Measurements from ENCODE around the gene GAS2. TPM values are rescaled to one million over a fixed set of nuclear protein-coding genes. Genes with fewer than 3 reads are reported as not detected.

GAS2 gene
- total and polyA plus RNA-seq, 2 donors from 2014 or later: 4.5 to 6.8 TPM

- intact Hi-C loops (cut with DNase I): no loop called here
- Histone ChIP-seq H3K36me3 (ENCODE audit: control insufficient read depth in 2 of 3, insufficient read depth in 3 of 3, low read length in 3 of 3) (no peaks in the 10 kb centered on the region), H3K9me3 (ENCODE audit: control insufficient read depth in 2 of 3, insufficient read depth in 1 of 3, low read length in 3 of 3) (no peaks in the 10 kb centered on the region), H3K4me1 (ENCODE audit: control insufficient read depth in 2 of 3, insufficient read depth in 2 of 3, low read depth in 1 of 3, low read length in 3 of 3) (no peaks in the 10 kb centered on the region), H3K27me3 (ENCODE audit: control insufficient read depth, insufficient read depth, low read length) (no peaks in the 10 kb centered on the region), H3K27ac (ENCODE audit: low read depth in 2 of 2, low read length in 2 of 2) (no peak overlapping the region), H3K9ac (ENCODE audit: low read length in 3 of 3) (no peak overlapping the region), H3K4me3 (ENCODE audit: low read length in 3 of 3) (no peak overlapping the region)
- TF ChIP-seq, protein P1, sequence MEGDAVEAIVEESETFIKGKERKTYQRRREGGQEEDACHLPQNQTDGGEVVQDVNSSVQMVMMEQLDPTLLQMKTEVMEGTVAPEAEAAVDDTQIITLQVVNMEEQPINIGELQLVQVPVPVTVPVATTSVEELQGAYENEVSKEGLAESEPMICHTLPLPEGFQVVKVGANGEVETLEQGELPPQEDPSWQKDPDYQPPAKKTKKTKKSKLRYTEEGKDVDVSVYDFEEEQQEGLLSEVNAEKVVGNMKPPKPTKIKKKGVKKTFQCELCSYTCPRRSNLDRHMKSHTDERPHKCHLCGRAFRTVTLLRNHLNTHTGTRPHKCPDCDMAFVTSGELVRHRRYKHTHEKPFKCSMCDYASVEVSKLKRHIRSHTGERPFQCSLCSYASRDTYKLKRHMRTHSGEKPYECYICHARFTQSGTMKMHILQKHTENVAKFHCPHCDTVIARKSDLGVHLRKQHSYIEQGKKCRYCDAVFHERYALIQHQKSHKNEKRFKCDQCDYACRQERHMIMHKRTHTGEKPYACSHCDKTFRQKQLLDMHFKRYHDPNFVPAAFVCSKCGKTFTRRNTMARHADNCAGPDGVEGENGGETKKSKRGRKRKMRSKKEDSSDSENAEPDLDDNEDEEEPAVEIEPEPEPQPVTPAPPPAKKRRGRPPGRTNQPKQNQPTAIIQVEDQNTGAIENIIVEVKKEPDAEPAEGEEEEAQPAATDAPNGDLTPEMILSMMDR (IDR thresholded peaks at IDR 0.05; ENCODE audit: borderline replicate concordance, extremely low read depth, insufficient read depth): no peak
- FAIRE-seq (no peak), DNase-seq (no peak)
Observed at GRCh38 chr11:22688914-22689313, 22.5 kb downstream of the GAS2 start.

- Histone ChIP-seq H3K27ac (ENCODE audit: low read depth in 2 of 2, low read length in 2 of 2) (no peak overlapping the region), H3K9me3 (ENCODE audit: control insufficient read depth in 2 of 3, insufficient read depth in 1 of 3, low read length in 3 of 3) (no peaks in the 10 kb centered on the region), H3K27me3 (ENCODE audit: control insufficient read depth, insufficient read depth, low read length) (no peaks in the 10 kb centered on the region), H3K4me1 (ENCODE audit: control insufficient read depth in 2 of 3, insufficient read depth in 2 of 3, low read depth in 1 of 3, low read length in 3 of 3) (no peaks in the 10 kb centered on the region), H3K36me3 (ENCODE audit: control insufficient read depth in 2 of 3, insufficient read depth in 3 of 3, low read length in 3 of 3) (no peaks in the 10 kb centered on the region), H3K4me3 (ENCODE audit: low read length in 3 of 3) (no peak overlapping the region), H3K9ac (ENCODE audit: low read length in 3 of 3) (no peak overlapping the region)
- TF ChIP-seq, protein P1 (IDR thresholded peaks at IDR 0.05; ENCODE audit: borderline replicate concordance, extremely low read depth, insufficient read depth): no peak
- DNase-seq: no peak
- intact Hi-C loops (cut with DNase I): no loop called here
- no peak for FAIRE-seq
Observed at GRCh38 chr11:22690257-22690656, 23.8 kb downstream of the GAS2 start.

GRCh38 chr11:22690871-22691270 is 24.5 kb downstream of the GAS2 start:
- Histone ChIP-seq H3K27me3 (ENCODE audit: control insufficient read depth, insufficient read depth, low read length) (no peaks in the 10 kb centered on the region), H3K9ac (ENCODE audit: low read length in 3 of 3) (no peak overlapping the region), H3K4me1 (ENCODE audit: control insufficient read depth in 2 of 3, insufficient read depth in 2 of 3, low read depth in 1 of 3, low read length in 3 of 3) (no peaks in the 10 kb centered on the region), H3K9me3 (ENCODE audit: control insufficient read depth in 2 of 3, insufficient read depth in 1 of 3, low read length in 3 of 3) (no peaks in the 10 kb centered on the region), H3K27ac (ENCODE audit: low read depth in 2 of 2, low read length in 2 of 2) (no peak overlapping the region), H3K4me3 (ENCODE audit: low read length in 3 of 3) (no peak overlapping the region), H3K36me3 (ENCODE audit: control insufficient read depth in 2 of 3, insufficient read depth in 3 of 3, low read length in 3 of 3) (no peaks in the 10 kb centered on the region)
- TF ChIP-seq, protein P1 (IDR thresholded peaks at IDR 0.05; ENCODE audit: borderline replicate concordance, extremely low read depth, insufficient read depth): no peak
- no peak for DNase-seq
- FAIRE-seq: no peak
- intact Hi-C loops (cut with DNase I): no loop called here

DNA sequence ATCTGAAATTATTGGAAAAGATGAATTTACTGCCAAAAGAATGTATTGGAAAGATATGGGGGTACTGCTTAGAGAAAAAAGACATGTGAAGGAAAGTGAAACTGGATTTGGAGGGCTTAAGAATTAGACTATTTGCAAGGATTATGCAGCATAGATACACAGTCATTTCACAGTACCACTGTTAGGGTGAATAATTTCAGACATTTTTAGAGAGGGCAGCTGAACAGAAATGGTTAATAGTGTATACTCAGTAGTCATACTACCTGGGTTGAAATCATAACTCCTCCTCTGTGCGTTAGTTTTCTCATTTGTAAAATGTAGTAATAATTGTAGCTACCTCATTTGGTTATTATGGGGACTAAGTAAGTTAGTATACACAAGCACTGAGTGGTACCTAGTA is 33.0 kb downstream of the GAS2 start:
- FAIRE-seq: no peak
- Histone ChIP-seq H3K4me1 (ENCODE audit: control insufficient read depth in 2 of 3, insufficient read depth in 2 of 3, low read depth in 1 of 3, low read length in 3 of 3) (no peaks in the 10 kb centered on the region), H3K27me3 (ENCODE audit: control insufficient read depth, insufficient read depth, low read length) (no peaks in the 10 kb centered on the region), H3K9ac (ENCODE audit: low read length in 3 of 3) (no peak overlapping the region), H3K36me3 (ENCODE audit: control insufficient read depth in 2 of 3, insufficient read depth in 3 of 3, low read length in 3 of 3) (no peaks in the 10 kb centered on the region), H3K4me3 (ENCODE audit: low read length in 3 of 3) (no peak overlapping the region), H3K9me3 (ENCODE audit: control insufficient read depth in 2 of 3, insufficient read depth in 1 of 3, low read length in 3 of 3) (no peaks in the 10 kb centered on the region), H3K27ac (ENCODE audit: low read depth in 2 of 2, low read length in 2 of 2) (no peak overlapping the region)
- TF ChIP-seq, protein P1 (IDR thresholded peaks at IDR 0.05; ENCODE audit: borderline replicate concordance, extremely low read depth, insufficient read depth): no peak
- intact Hi-C loops (cut with DNase I): no loop called here
- DNase-seq: no peak
